Naive B cell (primary cell): ENCODE data around the gene ARHGEF12. TPM values are rescaled to one million over a fixed set of nuclear protein-coding genes. Genes with fewer than 3 reads are reported as not detected.

ENCODE experiments used
- ATAC-seq, 2 donors: fragments of 150-1000 bp; cut with Tn5 transposase; 2 replicates each; pipeline ENCODE4 v1.10.0; 2021; ENCODE audit warnings: low read depth in 2 of 2, mild to moderate bottlenecking in 2 of 2, moderate library complexity in 2 of 2
- DNase-seq: peaks from one replicate; pipeline ENCODE4 v3.0.0; 2022
- H3K27ac Mint-ChIP-seq, 6 donors: one replicate each; pipeline ENCODE4 v1.8.0; 2020 to 2022; ENCODE audit warnings: mild to moderate bottlenecking in 6 of 6, mixed read lengths in 6 of 6, moderate library complexity in 5 of 6, inconsistent platforms in 2 of 6
- H3K27me3 Mint-ChIP-seq, 3 donors: one replicate each; pipeline ENCODE4 v1.8.0; 2021 to 2022; ENCODE audit warnings: mixed read lengths in 3 of 3, mild to moderate bottlenecking in 1 of 3
- H3K36me3 Mint-ChIP-seq, 2 donors: one replicate each; pipeline ENCODE4 v1.8.0; 2020 to 2022; ENCODE audit warnings: mixed read lengths in 2 of 2, inconsistent platforms in 1 of 2, mild to moderate bottlenecking in 1 of 2
- H3K4me1 Mint-ChIP-seq, 3 donors: one replicate each; pipeline ENCODE4 v1.8.0; 2020 to 2022; ENCODE audit warnings: mixed read lengths in 3 of 3, inconsistent platforms in 1 of 3, mild to moderate bottlenecking in 1 of 3, moderate library complexity in 1 of 3
- H3K4me3 Mint-ChIP-seq, 8 donors: one replicate each; pipeline ENCODE4 v1.8.0; 2020 to 2022; ENCODE audit warnings: mild to moderate bottlenecking in 8 of 8, mixed read lengths in 8 of 8, moderate library complexity in 8 of 8, inconsistent platforms in 2 of 8
- H3K9me3 Mint-ChIP-seq, 7 donors: one replicate each; pipeline ENCODE4 v1.8.0; 2020 to 2022; ENCODE audit warnings: mixed read lengths in 7 of 7, mild to moderate bottlenecking in 5 of 7, inconsistent platforms in 2 of 7, moderate library complexity in 1 of 7
- polyA plus RNA-seq, 6 donors: library from polyadenylated mRNA; unstranded; fragments of 300-500 nt; fragmentation: Illumina TruSeq; gene quantifications; one replicate each; pipeline ENCODE4 v1.2.3, GENCODE V29; 2021; ENCODE audit warnings: low read depth in 6 of 6

Gene ARHGEF12, protein sequence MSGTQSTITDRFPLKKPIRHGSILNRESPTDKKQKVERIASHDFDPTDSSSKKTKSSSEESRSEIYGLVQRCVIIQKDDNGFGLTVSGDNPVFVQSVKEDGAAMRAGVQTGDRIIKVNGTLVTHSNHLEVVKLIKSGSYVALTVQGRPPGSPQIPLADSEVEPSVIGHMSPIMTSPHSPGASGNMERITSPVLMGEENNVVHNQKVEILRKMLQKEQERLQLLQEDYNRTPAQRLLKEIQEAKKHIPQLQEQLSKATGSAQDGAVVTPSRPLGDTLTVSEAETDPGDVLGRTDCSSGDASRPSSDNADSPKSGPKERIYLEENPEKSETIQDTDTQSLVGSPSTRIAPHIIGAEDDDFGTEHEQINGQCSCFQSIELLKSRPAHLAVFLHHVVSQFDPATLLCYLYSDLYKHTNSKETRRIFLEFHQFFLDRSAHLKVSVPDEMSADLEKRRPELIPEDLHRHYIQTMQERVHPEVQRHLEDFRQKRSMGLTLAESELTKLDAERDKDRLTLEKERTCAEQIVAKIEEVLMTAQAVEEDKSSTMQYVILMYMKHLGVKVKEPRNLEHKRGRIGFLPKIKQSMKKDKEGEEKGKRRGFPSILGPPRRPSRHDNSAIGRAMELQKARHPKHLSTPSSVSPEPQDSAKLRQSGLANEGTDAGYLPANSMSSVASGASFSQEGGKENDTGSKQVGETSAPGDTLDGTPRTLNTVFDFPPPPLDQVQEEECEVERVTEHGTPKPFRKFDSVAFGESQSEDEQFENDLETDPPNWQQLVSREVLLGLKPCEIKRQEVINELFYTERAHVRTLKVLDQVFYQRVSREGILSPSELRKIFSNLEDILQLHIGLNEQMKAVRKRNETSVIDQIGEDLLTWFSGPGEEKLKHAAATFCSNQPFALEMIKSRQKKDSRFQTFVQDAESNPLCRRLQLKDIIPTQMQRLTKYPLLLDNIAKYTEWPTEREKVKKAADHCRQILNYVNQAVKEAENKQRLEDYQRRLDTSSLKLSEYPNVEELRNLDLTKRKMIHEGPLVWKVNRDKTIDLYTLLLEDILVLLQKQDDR (N-terminal part only)
- 1 to 10 TPM in 5 of 6 donors, not detected in 1; 2.3 to 4.3 (median 3.6) TPM for polyA plus RNA-seq

DNA sequence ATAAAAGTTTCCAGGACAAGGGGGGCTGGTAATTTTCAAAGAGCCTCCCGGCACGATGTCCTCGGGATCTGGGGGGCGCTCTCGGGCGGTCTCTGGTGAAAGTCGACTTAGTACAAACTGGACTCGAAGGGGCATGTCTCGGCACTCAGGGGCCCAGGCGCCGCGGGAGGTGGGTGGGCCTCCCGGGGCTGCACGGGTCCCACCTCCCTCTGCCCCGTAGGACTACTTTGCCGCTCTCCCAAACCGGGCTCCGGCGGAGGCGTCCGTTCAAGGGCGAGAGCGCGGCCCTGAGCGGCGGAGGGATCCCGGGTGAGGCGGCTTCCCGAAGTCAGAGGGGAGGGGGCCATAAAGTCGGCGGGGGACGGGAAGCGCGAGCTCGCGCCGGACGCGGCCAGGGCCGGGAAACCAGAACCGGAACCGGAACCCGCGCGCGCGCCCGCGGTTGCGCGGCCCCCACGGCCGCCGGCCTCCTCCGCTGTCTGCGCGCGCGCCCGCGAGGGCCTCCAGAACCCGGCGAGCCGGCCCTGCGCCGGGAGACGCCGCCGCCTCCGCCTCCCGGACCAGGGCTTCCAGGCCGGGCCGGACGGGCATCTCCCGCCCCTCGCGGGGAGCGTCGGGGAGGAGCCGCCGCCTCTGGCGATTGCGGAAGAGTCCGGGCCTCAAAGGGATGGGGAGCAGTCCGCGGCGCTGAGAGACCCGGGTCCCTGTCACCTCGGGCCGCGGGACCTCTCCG, at the start of gene ARHGEF12:
ARHGEF12 (plus strand) TSS at position 506 of the 733 bp plus-strand sequence. CDS start 831 bp downstream, outside the sequence.
- ATAC-seq (peak; percentile 69), DNase-seq (peak; percentile 70)
- Mint-ChIP-seq H3K4me3 (peak within 1 kb of the TSS; percentile 87 to 98 (median 94)), H3K9me3 (peaks cover 0 to 10% (median 0%) of the 10 kb centered on the region in 7 donors), H3K27ac (peak within 1 kb of the TSS; percentile 4 to 76 (median 56)), H3K36me3 (no peaks in the 10 kb centered on the region), H3K4me1 (peaks cover 21 to 35% (median 22%) of the 10 kb centered on the region in 3 donors), H3K27me3 (peaks cover 33 to 59% (median 50%) of the 10 kb centered on the region in 3 donors)

DNA sequence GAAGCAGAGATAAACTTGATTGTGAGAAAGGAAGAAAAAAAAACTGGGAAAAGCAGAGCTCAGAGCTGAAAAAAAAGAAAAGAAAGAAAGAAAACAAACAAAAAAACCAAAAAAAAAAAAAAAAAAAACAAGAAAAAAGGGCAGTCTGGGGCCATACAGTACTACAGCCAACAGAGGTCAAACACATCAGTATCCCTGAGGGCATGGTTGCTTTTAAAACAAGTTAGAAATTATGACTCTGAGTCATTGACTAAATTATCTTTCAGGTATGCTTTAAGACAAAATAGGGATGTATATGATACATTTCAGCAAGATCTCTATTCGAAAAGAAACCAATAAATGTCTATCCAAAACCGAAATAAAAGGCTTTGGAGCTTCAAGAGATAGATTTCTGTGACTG, 48.2 kb upstream of the ARHGEF12 start:
- H3K27ac Mint-ChIP-seq = peak overlapping the region in 1 of 6 donors; percentile 39
- ATAC-seq (no peak), DNase-seq (no peak)
- no peaks in the 10 kb centered on the region for H3K36me3 Mint-ChIP-seq
- H3K9me3 Mint-ChIP-seq = no peaks in the 10 kb centered on the region
- H3K27me3 Mint-ChIP-seq = peaks cover 14 to 32% (median 29%) of the 10 kb centered on the region in 3 donors
- H3K4me3 Mint-ChIP-seq = no peak overlapping the region
- no peaks in the 10 kb centered on the region for H3K4me1 Mint-ChIP-seq

DNA sequence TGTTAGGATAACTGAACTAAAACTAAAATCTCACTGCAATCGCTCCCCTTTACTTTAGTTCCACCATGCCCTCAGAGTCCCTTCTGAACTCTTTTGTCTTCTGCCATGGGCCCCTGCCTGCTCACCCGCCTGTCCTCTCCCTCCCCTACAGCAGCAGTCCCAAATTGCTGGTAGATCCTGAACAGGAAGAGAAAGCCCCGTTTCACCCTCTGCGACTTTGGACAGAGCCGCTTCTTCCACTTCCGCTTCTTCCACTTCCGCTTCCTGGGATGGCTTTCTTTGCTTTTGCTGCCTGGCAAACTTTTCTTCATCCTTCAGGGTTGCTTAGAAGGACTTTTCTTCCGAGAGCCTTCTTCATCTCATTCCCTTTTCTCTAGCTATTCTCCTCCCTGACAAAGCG, 46.8 kb upstream of the ARHGEF12 start:
- Mint-ChIP-seq H3K27me3 (peaks cover 28 to 46% (median 40%) of the 10 kb centered on the region in 3 donors), H3K4me1 (no peaks in the 10 kb centered on the region), H3K36me3 (no peaks in the 10 kb centered on the region), H3K27ac (peak overlapping the region in 1 of 6 donors; percentile 8), H3K9me3 (no peaks in the 10 kb centered on the region), H3K4me3 (peak overlapping the region in 1 of 8 donors; percentile 60)
- ATAC-seq (no peak), DNase-seq (no peak)

DNA sequence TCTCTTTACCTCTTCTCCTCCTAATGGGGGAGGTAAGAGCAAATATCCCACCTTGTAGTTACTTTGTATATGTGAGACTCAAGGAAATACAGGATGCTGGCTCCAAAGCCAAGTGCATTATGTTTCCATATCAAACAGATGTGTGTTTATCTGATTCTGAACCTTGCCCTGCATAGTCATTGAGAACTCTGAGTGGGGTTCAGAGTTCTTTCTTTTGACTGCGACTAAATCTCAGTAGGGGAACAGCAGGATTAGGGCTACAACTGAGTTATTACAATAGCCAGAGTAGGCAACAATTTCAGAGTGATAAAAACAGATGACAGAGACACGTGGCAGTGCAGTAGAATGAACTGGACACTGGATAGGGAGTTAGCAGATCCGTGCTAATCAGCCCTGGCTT, 45.3 kb upstream of the ARHGEF12 start:
- Mint-ChIP-seq H3K4me1 (no peaks in the 10 kb centered on the region), H3K4me3 (no peak overlapping the region), H3K9me3 (no peaks in the 10 kb centered on the region), H3K27me3 (peaks cover 37 to 60% (median 55%) of the 10 kb centered on the region in 3 donors), H3K27ac (no peak overlapping the region), H3K36me3 (no peaks in the 10 kb centered on the region)
- ATAC-seq = no peak
- DNase-seq = no peak

DNA sequence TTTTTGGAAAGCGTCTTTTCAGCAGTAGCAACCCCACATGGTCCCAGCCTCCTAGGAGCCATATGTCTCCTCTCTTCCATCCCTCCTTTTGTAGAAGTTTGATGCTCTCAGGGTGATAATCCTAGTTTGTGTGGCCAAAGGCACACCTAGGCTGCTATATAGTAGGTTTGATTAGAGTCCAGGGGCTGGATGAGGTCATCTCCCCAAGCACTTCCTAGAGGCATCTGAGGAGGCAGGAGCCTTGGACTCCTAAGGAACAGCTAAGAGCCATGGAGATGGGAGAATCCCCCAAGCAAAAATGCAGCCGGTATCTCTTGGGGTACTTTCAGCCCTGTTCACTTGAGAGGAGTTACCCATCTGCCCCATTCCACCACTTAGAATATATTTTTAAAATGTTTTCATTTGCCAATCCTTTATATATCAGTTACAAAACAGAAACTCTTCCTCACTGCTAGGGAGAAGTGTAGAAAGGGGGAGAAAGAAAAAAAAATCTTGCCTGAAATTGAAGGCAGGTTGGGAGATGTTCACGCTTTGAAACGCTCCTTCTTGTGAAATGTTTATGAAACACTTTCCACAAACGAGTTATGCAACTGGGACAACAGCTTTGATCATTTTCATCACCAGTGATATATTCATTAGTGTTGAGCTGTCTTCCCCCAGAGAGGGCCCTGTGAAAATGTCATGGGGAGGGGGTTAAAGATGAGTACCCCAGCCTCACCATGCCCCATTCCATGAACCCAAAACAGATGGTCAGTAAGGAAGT, 43.0 kb upstream of the ARHGEF12 start:
- DNase-seq (no peak), ATAC-seq (no peak)
- Mint-ChIP-seq H3K4me1 (no peaks in the 10 kb centered on the region), H3K36me3 (no peaks in the 10 kb centered on the region), H3K9me3 (no peaks in the 10 kb centered on the region), H3K27me3 (peaks cover 52 to 77% (median 71%) of the 10 kb centered on the region in 3 donors), H3K4me3 (no peak overlapping the region), H3K27ac (peak overlapping the region in 1 of 6 donors; percentile 8)

DNA sequence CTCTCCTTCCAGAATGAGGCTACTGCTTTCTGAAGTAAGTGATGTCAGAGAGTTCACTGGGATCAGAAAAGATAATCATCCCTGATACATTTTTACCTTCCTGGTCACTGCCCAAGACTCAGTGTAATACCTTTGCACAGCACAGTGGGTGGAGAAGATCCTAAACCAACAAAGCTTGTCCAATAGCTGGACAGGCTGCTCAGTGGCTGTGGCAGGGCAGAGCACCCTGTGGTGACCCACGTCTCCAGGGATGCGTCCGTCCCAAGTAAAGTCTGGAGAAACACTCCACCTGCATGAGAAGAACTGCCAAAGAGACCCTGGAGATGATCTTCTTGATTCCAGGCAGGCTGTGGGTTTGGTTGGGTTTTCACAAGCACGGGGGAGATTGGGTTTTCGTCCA, 42.1 kb upstream of the ARHGEF12 start:
- no peak overlapping the region for H3K27ac Mint-ChIP-seq
- H3K4me3 Mint-ChIP-seq = no peak overlapping the region
- H3K4me1 Mint-ChIP-seq = no peaks in the 10 kb centered on the region
- DNase-seq (no peak), ATAC-seq (no peak)
- H3K9me3 Mint-ChIP-seq = no peaks in the 10 kb centered on the region
- no peaks in the 10 kb centered on the region for H3K36me3 Mint-ChIP-seq
- peaks cover 58 to 79% (median 75%) of the 10 kb centered on the region in 3 donors for H3K27me3 Mint-ChIP-seq

DNA sequence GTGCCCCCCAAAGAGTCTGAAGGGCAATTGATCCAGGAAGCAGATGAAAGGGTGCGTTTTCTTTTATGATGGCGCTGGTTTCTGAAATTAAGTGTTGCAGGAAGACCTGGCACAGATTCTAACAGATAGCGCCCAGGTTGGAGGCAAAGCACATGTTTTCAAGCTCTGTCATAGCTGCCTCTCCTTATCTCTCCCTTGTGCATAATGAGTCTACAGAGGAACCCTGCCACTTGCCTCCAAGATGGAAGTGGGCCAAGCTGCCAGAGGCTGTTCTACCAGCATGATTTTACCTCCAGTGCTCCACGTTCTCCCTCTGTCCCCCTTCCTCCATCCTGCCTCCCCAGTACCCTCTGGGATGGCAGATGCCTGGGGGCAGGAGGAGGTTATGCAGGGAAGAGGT, 41.1 kb upstream of the ARHGEF12 start:
- Mint-ChIP-seq H3K9me3 (no peaks in the 10 kb centered on the region), H3K4me3 (no peak overlapping the region), H3K36me3 (no peaks in the 10 kb centered on the region), H3K27ac (no peak overlapping the region), H3K4me1 (no peaks in the 10 kb centered on the region), H3K27me3 (peaks cover 59 to 77% (median 73%) of the 10 kb centered on the region in 3 donors)
- DNase-seq = no peak
- no peak for ATAC-seq

DNA sequence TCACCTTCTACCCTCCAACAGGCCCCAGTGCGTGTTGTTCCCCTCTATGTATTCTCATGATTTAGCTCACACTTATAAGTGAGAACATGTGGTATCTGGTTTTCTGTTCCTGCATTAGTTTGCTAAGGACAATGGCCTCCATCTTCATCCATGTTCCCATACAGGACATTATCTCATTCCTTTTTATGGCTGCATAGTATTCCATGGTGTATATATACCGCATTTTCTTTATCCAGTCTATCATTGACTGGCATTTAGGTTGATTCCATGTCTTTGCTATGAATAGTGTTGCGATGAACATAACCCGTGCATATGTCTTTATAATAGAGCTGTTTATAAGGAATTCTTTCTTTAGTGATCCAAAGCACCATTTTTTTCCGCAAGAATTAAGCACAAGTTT, 39.7 kb upstream of the ARHGEF12 start:
- Mint-ChIP-seq H3K9me3 (no peaks in the 10 kb centered on the region), H3K36me3 (no peaks in the 10 kb centered on the region), H3K4me1 (no peaks in the 10 kb centered on the region), H3K27me3 (peaks cover 67 to 70% (median 68%) of the 10 kb centered on the region in 3 donors), H3K27ac (no peak overlapping the region), H3K4me3 (no peak overlapping the region)
- ATAC-seq = no peak
- no peak for DNase-seq

DNA sequence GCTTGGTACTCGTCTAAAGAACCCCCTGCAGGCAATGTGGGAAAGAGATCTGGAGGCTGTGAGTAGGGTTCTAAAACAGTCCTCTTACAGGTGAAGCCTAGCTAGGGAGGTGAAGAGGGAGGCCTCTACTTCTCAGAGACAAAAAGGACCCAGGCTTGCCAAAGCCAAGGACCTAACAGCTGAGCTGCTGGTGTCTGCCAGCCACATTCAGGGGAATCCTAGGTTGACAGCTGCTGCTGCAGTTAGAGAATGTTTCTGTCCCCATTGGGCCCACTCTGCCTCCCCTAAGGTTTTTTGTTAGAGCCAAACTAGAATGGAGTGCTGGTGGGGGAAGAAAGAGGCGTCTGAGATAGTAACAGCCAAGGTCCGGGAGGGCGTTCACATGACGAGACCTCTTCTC, 37.8 kb upstream of the ARHGEF12 start:
- Mint-ChIP-seq H3K4me3 (no peak overlapping the region), H3K27me3 (peaks cover 63 to 74% (median 66%) of the 10 kb centered on the region in 3 donors), H3K27ac (no peak overlapping the region), H3K36me3 (no peaks in the 10 kb centered on the region), H3K9me3 (no peaks in the 10 kb centered on the region), H3K4me1 (peaks cover 0 to 3% (median 0%) of the 10 kb centered on the region in 3 donors)
- DNase-seq (no peak), ATAC-seq (no peak)

DNA sequence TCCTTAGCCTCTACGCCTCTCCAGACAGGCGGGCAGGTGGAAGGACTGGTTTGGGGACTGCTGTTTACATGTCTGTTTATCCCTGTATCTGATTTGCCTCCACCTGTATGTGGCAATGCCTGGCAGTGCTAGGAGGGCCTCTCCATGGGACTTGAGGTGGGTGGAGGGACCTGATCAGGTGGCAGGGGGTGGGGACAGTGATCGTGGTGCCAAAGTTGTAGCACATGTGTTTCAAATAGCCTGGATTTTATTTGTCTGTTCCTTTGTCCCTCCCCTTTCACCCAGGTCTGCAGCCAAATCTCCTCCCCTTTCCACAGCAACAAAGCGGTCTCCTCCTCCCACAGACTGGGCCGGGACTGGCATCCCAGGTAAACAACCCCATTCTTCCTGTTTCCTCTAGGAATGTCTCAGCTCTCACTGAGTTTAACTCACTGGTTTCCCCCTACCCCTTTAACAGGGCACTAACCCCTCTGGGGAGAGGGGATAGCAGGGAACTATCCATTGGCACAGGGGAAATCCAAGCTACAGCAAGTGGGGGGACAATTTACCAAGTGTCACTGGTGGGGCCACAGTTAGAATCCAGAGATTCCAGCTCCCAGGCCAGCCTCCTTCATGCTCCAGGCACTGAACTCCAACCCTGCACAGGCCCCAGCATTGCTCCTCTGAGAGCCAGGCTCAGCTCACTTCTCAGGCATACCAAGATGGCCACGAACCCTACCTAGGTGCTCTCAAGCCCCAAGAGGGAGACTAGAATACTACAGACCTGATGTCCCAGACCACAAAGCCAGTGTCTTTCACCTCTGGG, 34.0 kb upstream of the ARHGEF12 start:
- peaks cover 0 to 3% (median 0%) of the 10 kb centered on the region in 3 donors for H3K4me1 Mint-ChIP-seq
- no peak for ATAC-seq
- no peaks in the 10 kb centered on the region for H3K36me3 Mint-ChIP-seq
- H3K4me3 Mint-ChIP-seq = peak overlapping the region in 1 of 8 donors; percentile 48
- peak overlapping the region in 1 of 6 donors; percentile 51 for H3K27ac Mint-ChIP-seq
- H3K9me3 Mint-ChIP-seq = no peaks in the 10 kb centered on the region
- H3K27me3 Mint-ChIP-seq = peaks cover 50 to 63% (median 51%) of the 10 kb centered on the region in 3 donors
- DNase-seq = no peak

DNA sequence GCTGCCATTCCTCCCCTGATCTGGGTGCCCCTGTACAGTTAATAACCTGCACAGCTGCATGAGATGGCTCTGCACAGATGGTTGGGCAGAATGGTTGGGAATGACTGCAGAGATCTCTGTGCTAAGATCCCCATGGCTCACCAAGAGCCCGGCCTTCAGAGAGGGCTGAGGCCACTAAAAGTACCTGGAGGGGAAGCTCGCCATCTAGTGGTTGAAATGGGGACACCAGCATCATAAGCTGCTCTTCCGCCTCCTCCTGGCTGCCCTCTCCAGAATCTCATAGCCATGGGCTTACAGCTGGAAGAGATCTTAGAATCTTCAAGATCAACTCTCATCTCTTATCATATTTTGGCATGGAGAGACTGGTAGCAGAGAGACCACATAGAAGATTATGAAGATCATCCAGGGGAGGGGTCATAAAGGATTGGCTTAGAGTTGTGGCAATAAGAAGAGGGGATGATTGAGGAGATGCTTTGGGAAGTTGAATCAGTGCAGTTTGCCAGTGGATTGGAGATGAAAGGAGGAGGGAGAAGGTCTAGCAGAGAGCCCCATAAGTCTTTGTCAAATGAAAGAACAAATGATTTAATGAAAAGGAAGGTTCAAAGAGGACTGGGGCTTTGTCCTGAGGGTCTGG, 33.1 kb upstream of the ARHGEF12 start:
- H3K4me1 Mint-ChIP-seq = peaks cover 0 to 3% (median 0%) of the 10 kb centered on the region in 3 donors
- H3K27me3 Mint-ChIP-seq = peaks cover 45 to 55% (median 47%) of the 10 kb centered on the region in 3 donors
- no peaks in the 10 kb centered on the region for H3K9me3 Mint-ChIP-seq
- DNase-seq (peak; percentile 34), ATAC-seq (peak; percentile 56 to 57)
- no peak overlapping the region for H3K4me3 Mint-ChIP-seq
- H3K36me3 Mint-ChIP-seq = no peaks in the 10 kb centered on the region
- no peak overlapping the region for H3K27ac Mint-ChIP-seq
